Measurements from ENCODE around the gene KSR1.
A peak's percentile ranks its signal among the peaks of the same experiment; 100 is the strongest.

The KSR1 gene

GRCh38 chr17:27521281-27522027 is 65.2 kb downstream of the KSR1 start:
- no peak overlapping the region for H3K4ac ChIP-seq (ENCODE audit: low read depth, low read length)
- no peak overlapping the region for H4K5ac ChIP-seq (ENCODE audit: low read length)
- H3K18ac ChIP-seq (ENCODE audit: low read length), result no peak overlapping the region
- no peak overlapping the region for H2BK15ac ChIP-seq (replicated peaks; ENCODE audit: low read depth)
- H3K4me2 ChIP-seq (ENCODE audit: low read length), result no peak overlapping the region
- no peak overlapping the region for H3K27ac ChIP-seq (ENCODE audit: low read depth, low read length)
- H3K36me3 ChIP-seq (ENCODE audit: control insufficient read depth, insufficient read depth, low read length), result no peaks in the 10 kb centered on the region
- no peak overlapping the region for H3K4me3 ChIP-seq (ENCODE audit: low read length)
- peaks cover 13% of the 10 kb centered on the region for H3K4me1 ChIP-seq (ENCODE audit: control insufficient read depth, low read depth, low read length)
- no peak overlapping the region for H2BK120ac ChIP-seq (ENCODE audit: low read depth, low read length)
- peaks cover 28% of the 10 kb centered on the region for H3K79me2 ChIP-seq (ENCODE audit: control insufficient read depth, insufficient read depth, low read length)
- H3K23ac ChIP-seq (ENCODE audit: low read length), result no peak overlapping the region
- H4K8ac ChIP-seq (ENCODE audit: low read depth, low read length), result no peak overlapping the region
- peaks cover 25% of the 10 kb centered on the region for H3K79me1 ChIP-seq (ENCODE audit: low read length)
- no peak for DNase-seq
- no CpG with 5 or more reads among the region's 7 CpGs for WGBS (ENCODE audit: extremely low coverage, insufficient coverage, low lambda C conversion rate)
- H3K27me3 ChIP-seq (ENCODE audit: insufficient read depth, low read length, poor library complexity), result no peaks in the 10 kb centered on the region
- H3K56ac ChIP-seq (ENCODE audit: low read length), result no peak overlapping the region
- H2AK5ac ChIP-seq (ENCODE audit: low read length), result no peak overlapping the region
- no peak overlapping the region for H3K9ac ChIP-seq (ENCODE audit: low read length)
- H2BK5ac ChIP-seq (ENCODE audit: low read length), result no peak overlapping the region

DNA sequence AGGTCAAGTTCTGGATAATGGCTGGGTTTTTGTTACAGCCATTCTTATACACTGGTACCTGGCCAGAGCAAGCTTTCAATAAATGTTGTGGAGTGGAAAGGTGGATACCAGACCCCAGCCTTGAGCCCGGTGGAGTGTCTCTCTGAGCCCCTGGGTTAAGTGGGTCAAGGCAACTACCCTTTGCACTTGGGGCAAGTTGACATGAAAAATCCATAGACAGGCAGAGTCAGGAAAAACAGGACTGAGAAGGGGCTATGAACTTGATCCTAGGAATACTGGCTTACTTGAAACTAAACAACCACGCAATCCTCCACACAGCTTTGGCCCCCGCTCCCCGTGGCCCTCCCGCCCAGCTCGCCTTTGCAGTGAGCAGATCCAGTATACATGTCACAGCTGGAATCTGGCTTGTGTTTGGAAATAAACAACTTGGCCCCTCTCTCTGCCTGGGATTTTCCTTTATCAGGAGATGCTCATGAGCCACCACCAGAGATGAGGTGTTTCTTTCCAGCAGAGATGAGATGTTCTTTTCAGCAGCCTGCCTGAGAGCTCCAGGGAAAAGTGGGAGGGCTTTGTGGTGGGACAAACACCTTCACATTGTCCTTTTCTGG is 65.9 kb downstream of the KSR1 start:
- no peak overlapping the region for H3K23ac ChIP-seq (ENCODE audit: low read length)
- no peak overlapping the region for H2AK5ac ChIP-seq (ENCODE audit: low read length)
- no peak overlapping the region for H3K18ac ChIP-seq (ENCODE audit: low read length)
- no CpG with 5 or more reads among the region's 6 CpGs for WGBS (ENCODE audit: extremely low coverage, insufficient coverage, low lambda C conversion rate)
- no peak overlapping the region for H3K9ac ChIP-seq (ENCODE audit: low read length)
- no peak overlapping the region for H2BK5ac ChIP-seq (ENCODE audit: low read length)
- H3K4ac ChIP-seq (ENCODE audit: low read depth, low read length), result no peak overlapping the region
- H2BK120ac ChIP-seq (ENCODE audit: low read depth, low read length), result no peak overlapping the region
- peaks cover 15% of the 10 kb centered on the region for H3K4me1 ChIP-seq (ENCODE audit: control insufficient read depth, low read depth, low read length)
- H4K5ac ChIP-seq (ENCODE audit: low read length), result no peak overlapping the region
- peaks cover 28% of the 10 kb centered on the region for H3K79me2 ChIP-seq (ENCODE audit: control insufficient read depth, insufficient read depth, low read length)
- H3K27me3 ChIP-seq (ENCODE audit: insufficient read depth, low read length, poor library complexity), result no peaks in the 10 kb centered on the region
- no peaks in the 10 kb centered on the region for H3K36me3 ChIP-seq (ENCODE audit: control insufficient read depth, insufficient read depth, low read length)
- H3K79me1 ChIP-seq (ENCODE audit: low read length), result peaks cover 25% of the 10 kb centered on the region
- H3K56ac ChIP-seq (ENCODE audit: low read length), result no peak overlapping the region
- H3K4me2 ChIP-seq (ENCODE audit: low read length), result no peak overlapping the region
- H3K4me3 ChIP-seq (ENCODE audit: low read length), result no peak overlapping the region
- no peak overlapping the region for H2BK15ac ChIP-seq (replicated peaks; ENCODE audit: low read depth)
- H4K8ac ChIP-seq (ENCODE audit: low read depth, low read length), result no peak overlapping the region
- no peak for DNase-seq
- no peak overlapping the region for H3K27ac ChIP-seq (ENCODE audit: low read depth, low read length)

DNA sequence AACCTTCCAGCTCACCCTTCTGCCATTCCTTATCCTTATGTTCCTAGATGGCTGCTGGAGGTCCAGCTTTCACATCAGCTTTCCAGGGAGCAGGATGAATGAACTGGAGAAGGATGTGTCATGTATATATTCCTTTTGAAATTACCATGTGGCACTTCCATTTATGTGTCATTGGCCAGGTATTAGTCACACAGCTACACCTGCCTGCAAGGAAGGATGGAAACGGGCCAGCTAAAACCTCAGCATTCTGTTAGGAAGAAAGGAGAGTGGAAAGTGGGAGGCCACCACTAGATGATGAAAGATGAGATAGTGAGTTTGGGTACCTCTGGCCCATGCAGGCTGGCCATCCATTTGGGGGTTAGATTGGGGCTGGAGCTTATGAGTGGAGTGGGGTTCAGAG is 67.5 kb downstream of the KSR1 start:
- Histone ChIP-seq H3K4ac (ENCODE audit: low read depth, low read length) (no peak overlapping the region), H3K79me2 (ENCODE audit: control insufficient read depth, insufficient read depth, low read length) (peaks cover 25% of the 10 kb centered on the region), H3K36me3 (ENCODE audit: control insufficient read depth, insufficient read depth, low read length) (no peaks in the 10 kb centered on the region), H3K4me2 (ENCODE audit: low read length) (no peak overlapping the region), H3K4me3 (ENCODE audit: low read length) (no peak overlapping the region), H2BK120ac (ENCODE audit: low read depth, low read length) (no peak overlapping the region), H3K18ac (ENCODE audit: low read length) (no peak overlapping the region), H3K9ac (ENCODE audit: low read length) (no peak overlapping the region), H4K8ac (ENCODE audit: low read depth, low read length) (no peak overlapping the region), H2AK5ac (ENCODE audit: low read length) (no peak overlapping the region), H3K23ac (ENCODE audit: low read length) (no peak overlapping the region), H2BK15ac (replicated peaks; ENCODE audit: low read depth) (no peak overlapping the region), H2BK5ac (ENCODE audit: low read length) (no peak overlapping the region), H3K4me1 (ENCODE audit: control insufficient read depth, low read depth, low read length) (peaks cover 15% of the 10 kb centered on the region), H3K56ac (ENCODE audit: low read length) (no peak overlapping the region), H3K79me1 (ENCODE audit: low read length) (peaks cover 23% of the 10 kb centered on the region), H3K27me3 (ENCODE audit: insufficient read depth, low read length, poor library complexity) (no peaks in the 10 kb centered on the region), H4K5ac (ENCODE audit: low read length) (no peak overlapping the region), H3K27ac (ENCODE audit: low read depth, low read length) (no peak overlapping the region)
- WGBS (ENCODE audit: extremely low coverage, insufficient coverage, low lambda C conversion rate), result no CpG with 5 or more reads among the region's 1 CpG
- no peak for DNase-seq

DNA sequence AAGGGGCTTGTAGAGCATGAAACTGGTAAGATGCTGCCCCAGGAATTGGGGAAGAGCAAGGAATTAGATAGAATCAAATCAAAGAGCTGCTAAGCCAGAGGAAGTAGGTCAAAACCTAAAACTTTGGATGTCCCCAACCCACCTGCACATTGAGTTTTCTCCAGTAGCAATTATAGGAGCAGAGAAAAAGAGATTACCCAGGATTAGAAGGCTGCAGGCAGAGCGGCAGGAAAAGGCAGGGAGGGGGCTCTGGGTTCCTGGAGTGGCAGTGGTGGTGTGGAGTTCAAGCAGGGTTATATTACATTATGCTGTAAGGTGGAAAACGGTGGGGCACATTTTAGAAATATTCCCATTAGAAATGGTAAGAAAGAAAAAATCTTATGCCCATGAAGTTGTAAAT is 68.3 kb downstream of the KSR1 start:
- Histone ChIP-seq H3K4ac (ENCODE audit: low read depth, low read length) (no peak overlapping the region), H3K36me3 (ENCODE audit: control insufficient read depth, insufficient read depth, low read length) (no peaks in the 10 kb centered on the region), H3K4me1 (ENCODE audit: control insufficient read depth, low read depth, low read length) (peaks cover 14% of the 10 kb centered on the region), H3K56ac (ENCODE audit: low read length) (no peak overlapping the region), H3K23ac (ENCODE audit: low read length) (no peak overlapping the region), H4K8ac (ENCODE audit: low read depth, low read length) (no peak overlapping the region), H3K9ac (ENCODE audit: low read length) (no peak overlapping the region), H2BK5ac (ENCODE audit: low read length) (no peak overlapping the region), H3K18ac (ENCODE audit: low read length) (no peak overlapping the region), H4K5ac (ENCODE audit: low read length) (no peak overlapping the region), H3K27me3 (ENCODE audit: insufficient read depth, low read length, poor library complexity) (no peaks in the 10 kb centered on the region), H3K4me3 (ENCODE audit: low read length) (no peak overlapping the region), H3K4me2 (ENCODE audit: low read length) (no peak overlapping the region), H2BK15ac (replicated peaks; ENCODE audit: low read depth) (no peak overlapping the region), H2AK5ac (ENCODE audit: low read length) (no peak overlapping the region), H2BK120ac (ENCODE audit: low read depth, low read length) (no peak overlapping the region), H3K79me1 (ENCODE audit: low read length) (peaks cover 20% of the 10 kb centered on the region), H3K79me2 (ENCODE audit: control insufficient read depth, insufficient read depth, low read length) (peaks cover 23% of the 10 kb centered on the region), H3K27ac (ENCODE audit: low read depth, low read length) (no peak overlapping the region)
- no CpG with 5 or more reads among the region's 2 CpGs for WGBS (ENCODE audit: extremely low coverage, insufficient coverage, low lambda C conversion rate)
- DNase-seq, result no peak

- peaks cover 14% of the 10 kb centered on the region for H3K4me1 ChIP-seq (ENCODE audit: control insufficient read depth, low read depth, low read length)
- no peak overlapping the region for H2BK5ac ChIP-seq (ENCODE audit: low read length)
- no peak overlapping the region for H3K18ac ChIP-seq (ENCODE audit: low read length)
- H3K56ac ChIP-seq (ENCODE audit: low read length), result peak overlapping the region; percentile 25
- no peak overlapping the region for H3K4me2 ChIP-seq (ENCODE audit: low read length)
- H3K9ac ChIP-seq (ENCODE audit: low read length), result no peak overlapping the region
- H2BK120ac ChIP-seq (ENCODE audit: low read depth, low read length), result no peak overlapping the region
- H3K27ac ChIP-seq (ENCODE audit: low read depth, low read length), result no peak overlapping the region
- H3K36me3 ChIP-seq (ENCODE audit: control insufficient read depth, insufficient read depth, low read length), result no peaks in the 10 kb centered on the region
- no CpG with 5 or more reads among the region's 2 CpGs for WGBS (ENCODE audit: extremely low coverage, insufficient coverage, low lambda C conversion rate)
- H4K5ac ChIP-seq (ENCODE audit: low read length), result peak overlapping the region; percentile 13
- H2BK15ac ChIP-seq (replicated peaks; ENCODE audit: low read depth), result no peak overlapping the region
- no peaks in the 10 kb centered on the region for H3K27me3 ChIP-seq (ENCODE audit: insufficient read depth, low read length, poor library complexity)
- H2AK5ac ChIP-seq (ENCODE audit: low read length), result peak overlapping the region; percentile 57
- H3K4ac ChIP-seq (ENCODE audit: low read depth, low read length), result no peak overlapping the region
- no peak overlapping the region for H3K4me3 ChIP-seq (ENCODE audit: low read length)
- H3K79me1 ChIP-seq (ENCODE audit: low read length), result peaks cover 16% of the 10 kb centered on the region
- H3K79me2 ChIP-seq (ENCODE audit: control insufficient read depth, insufficient read depth, low read length), result peaks cover 21% of the 10 kb centered on the region
- H4K8ac ChIP-seq (ENCODE audit: low read depth, low read length), result no peak overlapping the region
- H3K23ac ChIP-seq (ENCODE audit: low read length), result no peak overlapping the region
- no peak for DNase-seq
Observed at GRCh38 chr17:27525316-27525715, 69.1 kb downstream of the KSR1 start.
